HG02588 (cell line): ENCODE measurements around the gene KLRC4.
"Not testable (repeated sequence)": the region's sequence is repeated elsewhere in the genome, so short reads cannot be mapped to it uniquely, and the experiment has no call there.

Experiments used
- ATAC-seq: cut with Tn5 transposase; IDR thresholded peaks from one replicate; pipeline ENCODE4 v1.9.1; 2021; ENCODE audit warnings: mild to moderate bottlenecking, moderate library complexity; ENCODE audit not compliant: unreplicated experiment

The KLRC4 gene

DNA sequence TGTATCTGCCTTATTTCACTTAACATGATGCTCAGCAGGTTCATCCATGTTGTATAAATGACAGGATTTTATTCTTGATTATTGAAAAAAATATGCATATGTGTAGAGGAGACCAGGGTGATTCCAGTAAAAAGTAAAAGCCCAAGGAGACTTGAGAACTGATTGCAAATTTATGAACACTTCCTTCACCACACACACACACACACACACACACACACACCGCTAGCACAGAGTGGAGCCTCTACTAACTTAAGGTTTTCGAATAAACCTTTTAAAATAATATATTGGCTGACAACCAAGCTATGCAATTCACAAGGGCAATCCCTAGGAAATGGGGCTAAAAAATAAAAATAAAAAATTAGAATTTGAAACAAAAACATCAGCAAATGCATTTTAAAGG lies 11.4 kb downstream of the KLRC4 start:
- ATAC-seq, result no peak

DNA sequence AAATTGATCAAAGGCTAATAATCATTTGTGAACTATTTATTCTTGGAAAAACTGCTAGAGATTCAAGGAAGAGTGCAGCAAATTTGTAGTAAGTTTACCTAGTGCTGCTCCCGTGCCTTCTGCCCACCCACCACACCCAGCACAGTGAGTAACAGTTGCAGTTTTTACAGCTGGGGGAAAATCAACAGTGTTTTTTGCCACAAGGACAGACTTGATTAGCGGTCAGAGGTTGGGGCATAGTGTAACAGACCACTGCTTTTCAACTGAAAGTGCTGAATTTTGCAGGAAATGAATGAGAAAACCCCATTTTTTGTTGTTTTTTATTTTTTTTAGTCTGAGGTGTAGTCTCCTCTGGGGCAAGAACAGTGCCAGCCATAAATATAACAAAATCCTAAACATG lies 12.3 kb downstream of the KLRC4 start:
- ATAC-seq, result no peak

DNA sequence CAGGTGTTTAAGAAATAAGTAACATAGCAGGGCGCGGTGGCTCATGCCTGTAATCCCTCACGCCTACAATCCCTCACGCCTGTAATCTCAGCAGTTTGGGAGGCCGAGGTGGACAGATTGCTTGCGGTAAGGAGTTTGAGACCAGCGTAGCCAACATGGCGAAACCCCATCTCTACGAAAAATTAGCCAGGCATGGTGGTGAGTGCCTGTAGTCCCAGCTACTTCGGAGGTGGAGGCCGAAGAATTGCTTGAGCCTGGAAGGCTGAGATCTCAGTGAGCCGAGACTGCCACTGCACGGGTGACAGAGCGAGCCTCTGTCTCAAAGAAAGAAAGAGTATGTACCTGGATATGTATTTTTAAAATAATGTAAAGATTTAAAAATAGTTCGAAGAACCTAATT lies 13.4 kb downstream of the KLRC4 start:
- ATAC-seq, result not testable (repeated sequence)

DNA sequence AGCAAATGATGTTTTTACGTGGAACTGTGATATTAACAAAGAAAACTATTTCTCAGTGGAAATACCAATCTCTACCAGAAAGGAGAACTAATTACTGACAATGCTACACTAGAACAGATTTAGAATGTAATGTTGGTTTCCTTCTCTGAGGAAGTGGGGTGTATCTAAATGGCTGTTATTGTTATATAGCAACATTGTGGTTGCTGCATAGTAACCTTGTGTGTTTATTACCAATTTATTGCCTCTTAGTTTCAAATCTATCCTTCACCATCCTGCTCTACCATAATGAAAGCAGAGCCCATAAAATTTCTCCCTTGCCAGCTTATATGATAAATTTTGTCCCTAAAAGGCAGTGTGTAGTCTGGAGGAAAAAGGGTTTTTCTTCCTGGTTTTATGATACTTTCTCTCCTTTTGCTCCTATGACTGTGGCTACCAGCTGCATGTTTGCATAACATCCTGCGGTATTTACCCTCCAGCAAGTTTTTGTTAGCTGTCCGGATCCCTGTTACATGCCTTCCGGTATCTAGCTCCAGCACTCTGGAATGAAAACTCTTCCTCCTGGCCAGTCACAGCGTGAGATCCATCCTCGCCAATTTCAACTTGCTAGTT lies 14.1 kb downstream of the KLRC4 start:
- ATAC-seq, result no peak

DNA sequence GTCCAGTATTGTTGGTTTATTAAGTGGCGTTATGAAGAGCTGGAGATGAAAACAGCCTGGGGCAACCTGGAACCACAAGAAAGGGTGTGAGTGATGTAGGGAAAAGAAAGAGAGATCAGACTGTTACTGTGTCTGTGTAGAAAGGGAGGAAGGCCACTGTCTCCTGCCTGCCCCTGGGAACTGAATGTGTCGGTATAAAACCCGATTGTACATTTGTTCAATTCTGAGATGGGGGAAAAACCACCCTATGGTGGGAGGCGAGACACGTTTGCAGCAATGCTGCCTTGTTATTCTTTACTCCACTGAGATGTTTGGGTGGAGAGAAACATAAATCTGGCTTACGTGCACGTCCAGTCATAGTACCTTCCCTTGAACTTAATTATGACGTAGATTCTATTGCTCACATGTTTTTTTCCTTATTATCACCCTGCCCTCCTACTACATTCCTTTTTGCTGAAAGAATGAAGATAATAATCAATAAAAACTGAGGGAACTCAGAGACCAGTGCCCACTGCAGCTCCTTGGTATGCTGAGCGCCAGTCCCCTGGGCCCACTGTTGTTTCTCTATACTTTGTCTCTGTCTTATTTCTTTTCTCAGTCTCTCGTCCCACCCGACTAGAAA lies 14.9 kb downstream of the KLRC4 start:
- not testable (repeated sequence) for ATAC-seq

DNA sequence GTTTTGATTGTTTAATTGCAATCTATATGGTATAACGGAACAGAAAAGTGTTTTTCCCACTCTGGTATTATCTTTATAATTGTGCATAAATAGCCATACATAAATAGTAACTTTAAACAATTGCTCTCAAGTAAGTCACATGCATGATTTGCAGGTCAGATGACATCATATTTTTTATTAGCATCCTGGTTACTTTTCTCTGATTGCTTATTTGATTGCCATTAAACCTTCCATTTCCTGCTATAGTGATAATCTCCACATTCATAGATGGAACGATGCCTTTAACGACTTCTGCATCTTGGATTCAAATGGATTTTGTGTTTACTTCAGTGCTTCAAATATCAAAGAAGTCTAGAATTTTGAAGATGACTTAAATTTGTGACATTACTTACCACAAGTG lies 16.3 kb downstream of the KLRC4 start:
- ATAC-seq, result no peak

DNA sequence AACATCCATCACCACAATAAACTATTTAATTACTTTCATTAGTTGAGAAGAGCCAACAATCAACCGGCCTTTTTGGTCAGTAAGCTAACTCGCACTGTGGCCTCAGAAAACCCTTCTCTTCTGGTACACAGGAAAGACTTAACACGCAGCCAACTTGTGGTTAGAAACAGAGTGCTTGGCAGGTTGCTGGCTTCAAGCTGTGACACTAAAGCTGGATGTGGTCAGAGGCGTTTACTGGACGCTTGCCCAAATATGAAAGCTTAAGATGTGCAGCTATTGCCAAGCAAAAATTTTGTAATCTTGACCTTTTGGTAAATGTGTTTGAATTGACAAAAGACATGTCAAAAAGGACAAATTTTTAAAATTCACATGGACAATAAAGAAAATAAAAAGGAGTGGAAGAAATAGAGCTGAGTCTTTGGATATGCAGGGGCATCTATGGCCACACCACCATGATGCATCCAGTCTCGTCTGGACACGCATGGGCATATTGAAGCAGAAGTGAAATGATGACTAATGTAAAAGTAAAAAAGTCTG lies 17.1 kb downstream of the KLRC4 start:
- no peak for ATAC-seq

DNA sequence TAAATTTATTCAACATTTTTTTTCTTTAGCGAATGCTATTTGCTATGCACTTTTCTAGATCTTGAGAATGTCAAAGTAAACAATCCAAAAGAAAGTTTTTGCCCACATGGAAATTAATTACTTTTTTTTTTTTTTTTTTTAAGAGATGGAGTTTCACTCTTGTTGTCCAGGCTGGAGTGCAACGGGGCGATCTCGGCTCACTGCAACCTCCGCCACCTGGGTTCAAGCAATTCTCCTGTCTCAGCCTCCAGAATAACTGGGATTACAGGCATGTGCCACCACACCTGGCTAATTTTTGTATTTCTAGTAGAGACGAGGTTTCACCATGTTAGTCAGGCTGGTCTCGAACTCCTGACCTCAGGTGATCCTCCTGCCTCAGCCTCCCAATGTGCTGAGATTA lies 18.6 kb downstream of the KLRC4 start:
- not testable (repeated sequence) for ATAC-seq

DNA sequence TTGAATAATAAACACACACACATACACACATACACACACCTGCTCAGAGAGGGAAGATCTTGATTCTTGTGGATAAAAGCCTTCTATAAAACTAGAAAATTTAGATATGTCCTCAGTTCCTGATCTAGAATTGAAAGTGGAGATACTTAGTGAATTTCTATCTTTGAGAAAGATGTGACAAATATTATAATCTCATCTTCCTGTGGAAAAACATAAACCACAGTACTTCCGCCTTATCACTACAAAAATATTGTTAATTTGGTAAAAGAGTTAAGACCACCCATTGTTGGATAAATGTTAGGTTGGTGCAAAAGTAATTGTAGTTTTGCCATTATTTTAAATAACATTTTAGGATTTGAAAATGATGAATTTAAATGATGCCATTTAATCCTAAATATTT lies 19.7 kb downstream of the KLRC4 start, which contains the start of gene KLRK1:
Gene KLRK1, minus strand, starts transcription at position 138 of the 400 bp plus-strand sequence. CDS start 1,231 bp downstream, outside the sequence.
- no peak for ATAC-seq

DNA sequence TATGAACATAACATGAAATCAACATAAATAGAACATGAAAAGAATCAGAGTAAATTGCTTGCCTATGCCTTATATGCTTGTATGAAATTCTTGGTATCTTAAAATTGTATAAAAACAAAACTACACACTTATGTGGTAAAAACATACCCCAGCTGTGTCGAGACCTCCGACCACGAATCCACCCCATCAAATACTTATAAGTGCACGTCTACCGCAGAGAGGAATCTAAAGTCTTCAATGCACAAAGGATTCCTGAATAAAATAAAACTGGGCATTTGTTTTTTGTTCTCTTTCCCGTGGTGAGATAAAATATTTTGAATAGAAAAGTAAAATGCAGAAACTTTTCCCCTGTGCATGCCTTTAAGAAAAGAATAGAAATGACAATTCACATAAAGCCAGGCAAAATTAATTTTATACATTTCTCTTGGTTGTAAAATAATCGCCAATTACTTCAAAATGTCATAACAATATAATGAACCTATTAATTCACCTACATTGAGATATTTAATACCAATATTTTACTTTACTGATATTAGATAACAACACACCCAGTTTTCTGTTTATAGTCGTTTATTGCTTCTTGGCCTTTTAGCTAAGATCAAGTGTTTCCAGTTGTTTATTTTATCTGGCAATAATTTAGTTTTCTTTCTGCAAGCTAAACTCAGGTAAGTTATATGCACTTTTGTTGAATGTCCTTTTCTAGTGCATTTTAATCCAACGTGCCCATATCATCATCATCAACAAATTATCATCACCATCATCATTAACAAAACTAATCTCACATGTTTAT lies 20.7 kb downstream of the KLRC4 start:
- no peak for ATAC-seq

DNA sequence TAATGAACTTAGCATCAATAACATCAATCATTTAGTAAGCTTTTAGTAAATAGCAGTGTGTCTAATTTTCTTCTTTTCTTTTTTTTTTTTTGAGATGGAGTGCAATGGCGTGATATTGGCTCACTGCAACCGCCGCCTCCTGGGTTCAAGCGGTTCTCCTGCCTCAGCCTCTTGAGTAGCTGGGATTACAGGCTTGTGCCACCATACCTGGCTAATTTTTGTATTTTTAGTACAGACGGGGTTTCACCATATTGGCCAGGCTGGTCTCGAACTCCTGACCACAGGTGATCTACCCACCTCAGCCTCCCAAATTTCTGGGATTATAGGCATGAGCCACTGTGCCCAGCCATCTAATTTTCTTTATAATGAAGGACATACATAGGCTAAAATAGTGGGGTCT lies 22.1 kb downstream of the KLRC4 start:
- not testable (repeated sequence) for ATAC-seq

DNA sequence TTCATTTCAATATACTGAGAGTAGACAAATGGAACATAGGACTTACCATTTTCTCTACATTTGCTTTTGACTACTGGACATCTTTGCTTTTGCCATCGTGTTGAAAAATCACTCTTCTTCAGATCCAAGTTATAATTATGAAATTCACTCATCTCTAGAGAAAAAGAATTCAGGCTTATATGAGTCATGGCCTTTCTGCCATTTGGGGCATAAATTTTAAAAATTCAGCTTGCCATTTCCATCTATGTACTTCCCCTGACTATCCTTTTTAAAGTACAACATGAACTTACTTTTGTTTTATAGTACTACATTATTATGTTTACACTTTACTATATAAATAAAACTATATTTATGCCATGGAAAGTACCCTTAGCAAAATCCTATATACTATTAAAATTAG lies 22.7 kb downstream of the KLRC4 start:
- no peak for ATAC-seq

DNA sequence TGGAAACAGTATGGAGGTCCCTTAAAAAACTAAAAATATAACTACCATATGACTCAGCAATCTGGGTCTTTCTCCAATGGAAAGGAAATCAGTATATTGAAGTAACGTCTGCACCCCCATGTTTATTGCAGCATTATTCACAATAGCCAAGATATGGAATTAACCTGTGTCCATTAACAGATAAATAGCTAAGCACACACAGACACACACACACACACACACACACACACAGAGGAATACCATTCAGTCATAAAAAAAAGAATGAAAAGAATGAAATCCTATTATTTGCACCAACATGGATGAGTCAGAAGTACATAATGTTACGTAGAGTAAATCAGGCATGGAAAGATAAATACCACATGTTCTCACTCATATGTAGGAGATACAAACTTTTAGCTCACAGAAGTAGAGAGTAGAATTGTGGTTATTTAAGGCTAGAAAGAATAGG lies 24.4 kb downstream of the KLRC4 start:
- no peak for ATAC-seq

DNA sequence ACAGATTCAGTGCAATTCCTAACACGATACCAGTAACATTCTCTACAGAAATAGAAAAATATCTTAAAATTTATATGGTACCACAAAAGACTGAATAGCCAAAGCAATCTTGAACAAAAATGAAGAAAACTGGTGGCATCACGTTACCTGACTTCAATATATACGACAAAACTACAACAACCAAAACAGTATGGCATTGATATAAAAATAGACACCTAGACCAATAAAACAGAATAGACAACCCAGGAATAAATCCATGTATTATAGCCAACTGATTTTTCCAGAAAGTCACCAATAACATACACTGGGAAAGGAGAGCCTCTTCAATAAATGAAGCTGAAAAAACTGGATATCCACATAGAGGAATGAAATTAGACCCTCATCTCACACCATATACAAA lies 25.4 kb downstream of the KLRC4 start:
- no peak for ATAC-seq

DNA sequence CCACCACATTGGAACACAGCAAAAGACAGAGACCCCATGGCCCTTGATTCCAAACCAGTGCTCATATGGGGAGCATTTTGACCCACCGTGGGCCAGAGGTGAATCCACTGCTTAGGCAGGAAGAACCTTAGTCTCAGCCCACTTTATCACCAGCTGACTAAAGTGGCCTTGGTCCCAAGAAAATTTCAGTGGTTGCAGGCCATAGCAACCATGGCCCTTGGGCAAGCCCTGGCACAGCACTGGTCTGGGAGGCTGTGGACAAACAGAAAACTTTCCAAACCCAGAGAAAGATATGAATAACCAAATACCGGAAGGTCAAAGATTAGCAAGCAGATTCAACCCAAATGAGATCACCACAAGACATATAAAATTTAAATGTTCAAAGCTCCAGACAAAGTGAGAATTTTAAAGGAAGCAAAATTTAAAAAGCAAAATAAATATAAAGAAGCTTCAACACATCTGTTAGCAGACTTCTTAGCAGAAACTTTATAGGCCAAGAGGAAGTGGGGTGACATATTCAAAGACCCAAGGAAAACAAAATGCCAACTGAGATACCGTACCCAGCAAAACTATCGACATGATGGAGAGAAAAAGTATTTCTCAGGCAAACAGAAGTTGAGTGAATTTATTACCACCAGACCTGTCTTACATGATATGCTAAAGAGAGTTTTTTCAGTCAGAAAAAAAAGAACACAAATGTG lies 27.5 kb downstream of the KLRC4 start:
- no peak for ATAC-seq

DNA sequence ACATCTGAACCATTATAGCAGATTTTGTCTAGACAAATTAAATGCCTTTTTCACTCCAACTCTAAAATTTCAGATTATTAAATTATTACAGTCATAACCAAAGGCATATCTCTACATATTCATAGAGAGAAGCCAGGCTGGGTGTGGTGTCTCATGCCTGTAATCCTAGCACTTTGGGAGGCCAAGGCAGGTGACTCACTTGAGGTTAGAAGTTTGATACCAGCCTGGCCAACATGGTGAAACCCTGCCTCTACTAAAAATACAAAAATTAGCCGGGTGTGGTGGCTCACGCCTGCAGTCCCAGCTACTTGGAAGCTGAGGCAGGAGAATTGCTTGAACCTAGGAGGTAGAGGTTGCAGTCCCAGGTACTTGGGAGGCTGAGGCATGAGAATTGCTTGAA lies 30.8 kb downstream of the KLRC4 start:
- not testable (repeated sequence) for ATAC-seq

DNA sequence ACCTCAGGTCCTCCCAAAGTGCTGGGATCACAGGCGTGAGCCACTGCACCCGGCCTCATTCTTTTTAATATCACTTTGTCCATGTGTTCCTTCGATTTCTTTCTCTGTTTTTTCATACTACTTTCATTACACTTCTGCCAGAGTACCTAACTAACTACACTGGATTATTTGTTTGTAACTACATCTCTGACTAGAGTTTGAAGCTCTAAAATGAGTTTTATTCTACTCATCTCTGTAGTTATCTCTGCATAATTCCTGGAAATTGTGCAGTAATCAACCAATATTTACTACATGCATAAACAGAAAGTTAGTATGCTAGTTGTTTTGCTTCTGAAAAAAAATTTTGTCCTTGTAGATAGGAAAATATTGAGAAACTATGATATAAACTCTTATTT lies 34.9 kb downstream of the KLRC4 start:
- ATAC-seq, result no peak

DNA sequence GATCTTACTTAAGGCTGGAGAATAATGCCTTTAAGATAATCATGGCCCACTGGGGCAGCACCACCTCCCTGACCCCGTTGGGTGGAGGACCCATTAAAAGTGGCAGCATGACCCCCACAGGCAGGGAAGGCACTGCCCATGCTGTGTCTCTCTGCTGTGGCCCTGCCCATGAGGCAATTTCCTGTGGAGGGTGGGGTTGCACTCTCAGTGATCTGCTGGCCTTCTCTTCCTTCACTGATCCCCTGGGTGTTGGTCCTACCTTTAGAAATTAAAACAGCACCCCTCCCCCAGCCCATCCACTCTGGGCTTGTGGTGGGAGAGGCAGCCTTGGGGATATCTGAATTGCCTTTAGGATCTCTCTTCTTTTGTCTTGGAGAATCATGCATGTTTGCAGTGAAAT lies 37.0 kb downstream of the KLRC4 start:
- no peak for ATAC-seq

DNA sequence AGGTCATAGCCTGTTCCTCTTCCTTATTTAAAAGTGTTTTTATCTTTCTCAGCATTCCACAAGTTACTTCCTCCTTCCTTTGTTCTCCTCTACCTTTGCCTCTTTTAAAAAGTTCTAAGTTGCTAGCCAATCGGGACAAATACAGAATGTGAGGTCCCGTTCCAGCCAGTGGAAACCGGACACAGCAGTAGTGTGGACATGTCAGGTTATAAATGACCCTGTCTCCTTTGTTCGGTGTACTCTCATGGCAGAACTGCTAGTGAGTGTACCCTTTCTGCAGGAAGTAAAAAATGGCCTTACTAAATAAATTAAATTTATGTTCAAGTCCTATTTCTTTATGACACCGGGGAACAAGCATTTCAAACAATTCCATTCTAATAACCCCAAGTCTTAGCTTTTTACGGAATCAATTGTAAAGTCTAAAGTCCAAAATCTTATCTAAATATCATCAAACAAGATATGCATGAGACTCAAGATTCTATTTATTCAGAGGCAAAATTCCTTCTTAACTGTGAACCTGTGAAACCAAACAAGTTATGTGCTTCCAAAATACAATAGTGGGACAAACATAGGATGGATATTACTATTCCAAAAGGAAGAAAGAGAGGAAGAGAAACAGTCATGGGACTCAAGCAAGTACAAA lies 37.5 kb downstream of the KLRC4 start:
- ATAC-seq, result not testable (repeated sequence)

DNA sequence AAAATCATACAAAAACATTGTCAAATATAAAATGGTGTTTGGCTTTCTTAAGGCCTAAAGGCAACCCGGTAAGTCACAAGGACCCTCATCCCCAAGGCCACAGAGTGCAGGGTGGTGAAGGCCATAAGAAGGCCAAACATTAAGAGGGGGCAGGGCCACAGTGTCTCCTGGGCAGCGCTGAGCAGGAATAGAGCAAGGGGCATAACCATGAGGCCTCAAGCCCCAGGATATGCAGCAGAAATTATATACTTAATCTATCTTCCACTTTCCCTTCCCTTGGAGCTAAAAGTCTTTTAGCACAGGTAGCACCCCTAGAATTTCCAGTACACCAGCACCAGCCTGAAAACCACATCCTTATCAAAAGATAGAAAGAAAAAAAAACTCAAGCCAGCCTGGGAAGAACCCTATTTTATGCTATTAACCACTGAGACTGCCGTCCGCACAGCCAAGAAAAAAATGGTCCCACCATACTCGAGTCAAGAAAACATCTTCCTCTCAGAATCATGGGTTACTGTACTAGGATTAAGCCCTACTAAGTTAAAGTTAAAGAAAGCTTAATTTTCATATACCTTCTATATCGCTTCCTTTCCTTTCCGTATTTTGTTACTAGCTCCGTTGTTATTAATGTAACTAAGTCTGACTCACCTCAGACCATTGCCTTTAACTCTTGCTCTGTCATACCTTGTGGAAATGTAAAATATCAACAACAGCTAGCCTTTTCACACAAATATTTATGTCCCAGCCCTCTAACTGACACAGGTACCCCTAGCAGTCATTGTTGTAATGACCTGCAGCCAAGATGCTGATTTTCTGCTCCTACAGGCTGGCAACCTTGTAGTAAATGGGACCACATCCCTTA lies 39.8 kb downstream of the KLRC4 start:
- ATAC-seq, result no peak
